ENCODE measurements around the gene YAF2.

- TF ChIP-seq POLR2A (IDR thresholded peaks at IDR 0.05) (no peak), CTCF (IDR thresholded peaks at IDR 0.05) (no peak)
Observed at GRCh38 chr12:42162193-42162592, 75.9 kb downstream of the YAF2 start.
